GF-D8 (cell line): ENCODE results near the gene MS4A18.
"Not testable (repeated sequence)": the region's sequence is repeated elsewhere in the genome, so short reads cannot be mapped to it uniquely, and the experiment has no call there.

Source experiments
- DNase-seq: peaks from one replicate; lab custom pipeline; 2025; lab: John Stamatoyannopoulos, UW

The MS4A18 gene

DNA sequence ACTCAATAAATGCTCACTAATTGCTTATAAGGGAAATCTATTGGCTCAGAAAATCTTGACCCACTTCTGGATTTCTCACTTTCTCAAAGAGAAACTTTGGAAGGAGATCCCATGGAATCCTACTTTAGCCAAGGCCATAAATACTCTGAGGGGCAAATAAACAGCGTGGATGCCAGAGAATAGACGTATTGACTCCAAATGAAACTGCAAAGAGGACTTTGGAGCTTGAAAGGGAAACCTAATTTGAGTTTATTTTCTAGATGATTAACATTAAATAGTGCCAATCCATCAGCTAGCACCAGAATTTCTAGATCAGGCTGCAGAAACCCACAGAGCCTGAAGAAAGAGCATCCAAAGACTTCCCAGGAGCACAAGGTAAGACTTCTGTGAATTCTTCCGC lies at the start of gene MS4A18:
Gene MS4A18 (plus strand): TSS at position 301 of the 400 bp plus-strand sequence.
- no peak for DNase-seq

DNA sequence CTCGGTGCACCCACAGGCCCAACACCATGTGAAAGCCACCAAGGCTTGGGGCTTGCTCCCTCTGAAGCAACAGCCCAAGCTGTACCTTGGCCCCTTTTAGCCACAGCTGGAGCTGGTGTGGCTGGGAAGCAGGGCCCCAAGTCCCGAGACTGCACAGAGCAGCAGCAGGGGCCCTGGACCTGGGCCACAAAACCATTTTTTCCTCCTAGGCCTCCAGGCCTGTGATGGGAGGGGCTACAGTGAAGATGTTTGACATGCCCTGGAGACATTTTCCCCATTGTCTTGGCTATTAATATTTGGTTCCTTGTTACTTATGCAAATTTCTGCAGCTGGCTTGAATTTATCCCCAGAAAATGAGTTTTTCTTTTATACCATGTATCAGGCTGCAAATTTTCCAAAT lies 46.3 kb upstream of the MS4A18 start:
- DNase-seq: not testable (repeated sequence)

DNA sequence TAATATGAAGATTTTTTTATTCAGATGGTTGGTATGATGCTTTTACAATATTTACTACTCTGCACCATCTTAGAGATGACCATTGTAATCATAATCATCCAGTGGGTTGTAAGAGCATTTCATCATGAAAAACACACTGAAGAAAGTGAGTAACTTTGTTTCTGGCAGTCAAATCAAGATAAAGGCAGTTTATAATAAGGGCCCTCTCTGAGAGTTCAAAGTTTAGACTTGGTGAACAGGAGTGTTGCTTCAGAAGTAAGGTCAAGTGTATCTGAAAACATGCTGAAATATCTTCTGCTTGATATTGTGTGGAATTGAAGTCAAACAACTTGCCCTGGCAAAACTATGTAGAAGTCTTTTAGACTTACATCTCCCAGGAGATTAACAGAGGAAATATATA lies 44.6 kb upstream of the MS4A18 start:
- DNase-seq: no peak

DNA sequence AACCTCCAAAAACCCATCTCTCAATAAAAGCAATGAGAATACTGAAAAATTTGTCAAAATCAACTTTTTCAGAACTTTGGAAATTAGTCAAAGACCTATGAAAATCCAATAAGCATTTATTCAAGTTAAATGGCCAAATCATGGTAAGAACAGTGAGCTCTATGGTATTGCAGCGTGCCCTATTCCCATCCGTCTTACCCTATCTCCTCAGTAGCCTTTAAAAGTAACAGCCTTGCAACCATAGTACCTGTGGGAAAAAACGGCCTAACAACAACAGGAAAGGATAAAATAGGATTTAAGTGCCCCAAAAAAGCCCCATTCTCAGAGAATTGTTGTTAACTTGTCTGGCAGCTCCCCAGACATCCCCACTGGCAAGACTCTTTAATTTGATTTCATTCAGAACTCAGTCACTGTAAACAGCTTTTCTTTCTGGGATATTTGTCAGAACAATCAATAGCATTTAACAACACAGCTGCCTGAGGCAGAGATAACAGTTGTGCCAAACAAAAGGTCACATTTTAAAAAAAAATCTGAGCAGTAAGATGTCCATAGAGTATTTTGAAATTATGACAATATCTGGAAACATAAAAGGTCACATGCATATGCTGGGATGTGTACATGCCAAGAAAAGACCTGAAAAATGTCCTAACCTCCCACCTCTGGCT lies 43.9 kb upstream of the MS4A18 start:
- DNase-seq: no peak

DNA sequence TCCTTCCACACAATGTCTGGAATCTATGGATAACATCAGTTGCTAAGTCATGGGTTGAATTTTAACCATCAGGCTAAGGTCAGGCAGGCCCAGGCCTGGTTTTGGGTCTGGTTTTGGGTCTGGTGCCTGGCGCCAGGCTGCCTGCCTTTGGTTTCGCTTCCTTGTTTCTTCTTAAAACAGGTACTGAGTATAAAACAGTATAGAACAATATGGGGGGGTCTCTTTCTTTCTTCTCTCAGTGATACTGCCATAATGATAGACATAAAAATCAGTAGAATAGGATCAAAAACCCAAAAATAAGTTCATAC lies 40.0 kb upstream of the MS4A18 start:
- not testable (repeated sequence) for DNase-seq

DNA sequence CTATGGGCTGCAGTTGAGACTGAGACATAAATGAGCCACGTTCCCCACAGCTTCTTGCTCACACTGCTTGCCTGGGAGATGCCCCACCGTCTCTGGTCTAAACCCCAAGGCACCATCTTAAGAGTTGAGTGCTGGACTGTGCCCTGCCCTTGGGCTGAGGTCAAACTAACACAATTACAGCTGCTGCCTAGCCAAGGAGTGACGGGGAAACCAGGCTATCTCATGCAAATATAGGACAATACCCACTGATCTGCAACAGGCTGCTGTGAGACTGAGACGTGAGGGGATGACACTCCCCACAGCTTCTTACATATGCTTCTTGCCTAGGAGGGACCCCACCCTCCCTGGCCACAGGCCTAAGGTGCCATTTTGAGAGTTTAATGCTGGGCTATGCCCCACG lies 32.9 kb upstream of the MS4A18 start:
- DNase-seq: no peak

DNA sequence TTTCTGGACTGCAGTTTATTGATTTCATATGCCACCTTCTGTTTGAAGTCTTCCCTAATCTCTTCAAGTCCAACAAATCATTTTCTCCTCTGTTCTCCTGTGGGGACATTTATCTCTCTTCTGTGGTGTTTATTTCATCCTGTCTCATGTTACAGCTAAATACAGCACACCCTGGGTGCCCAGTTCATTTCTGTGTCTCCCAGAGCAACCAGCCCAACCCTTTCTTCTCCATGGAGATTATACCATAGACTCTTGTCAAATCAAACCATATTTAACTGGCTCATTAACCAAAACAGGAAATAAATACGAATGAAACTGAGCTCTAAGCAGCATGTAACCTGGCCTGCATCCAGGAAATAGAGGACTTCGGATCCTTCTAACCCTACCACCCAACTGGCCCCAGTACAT lies 25.2 kb upstream of the MS4A18 start, which contains the start of gene MS4A8:
Gene MS4A8 (plus strand): TSS at position 329 of the 408 bp plus-strand sequence. CDS start 1,249 bp downstream, outside the sequence.
- no peak for DNase-seq

DNA sequence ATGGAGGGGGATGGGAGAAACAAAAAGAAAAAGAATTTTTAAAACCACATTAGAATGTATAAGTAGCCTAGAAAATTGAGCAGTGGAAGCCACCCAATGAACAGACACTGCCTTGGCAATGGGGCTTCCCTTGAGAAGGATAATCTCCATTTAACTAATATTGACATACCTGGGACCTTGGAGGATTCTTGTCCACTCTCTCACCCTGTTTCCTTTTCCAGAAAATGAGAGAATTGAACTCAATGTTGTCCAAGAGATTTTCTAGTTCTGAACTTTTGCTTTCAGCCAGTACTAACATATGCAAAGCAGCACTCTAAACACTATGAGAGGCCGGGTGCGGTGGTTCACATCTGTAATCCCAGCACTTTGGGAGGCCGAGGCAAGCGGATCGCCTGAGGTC lies 24.6 kb upstream of the MS4A18 start:
- no peak for DNase-seq

DNA sequence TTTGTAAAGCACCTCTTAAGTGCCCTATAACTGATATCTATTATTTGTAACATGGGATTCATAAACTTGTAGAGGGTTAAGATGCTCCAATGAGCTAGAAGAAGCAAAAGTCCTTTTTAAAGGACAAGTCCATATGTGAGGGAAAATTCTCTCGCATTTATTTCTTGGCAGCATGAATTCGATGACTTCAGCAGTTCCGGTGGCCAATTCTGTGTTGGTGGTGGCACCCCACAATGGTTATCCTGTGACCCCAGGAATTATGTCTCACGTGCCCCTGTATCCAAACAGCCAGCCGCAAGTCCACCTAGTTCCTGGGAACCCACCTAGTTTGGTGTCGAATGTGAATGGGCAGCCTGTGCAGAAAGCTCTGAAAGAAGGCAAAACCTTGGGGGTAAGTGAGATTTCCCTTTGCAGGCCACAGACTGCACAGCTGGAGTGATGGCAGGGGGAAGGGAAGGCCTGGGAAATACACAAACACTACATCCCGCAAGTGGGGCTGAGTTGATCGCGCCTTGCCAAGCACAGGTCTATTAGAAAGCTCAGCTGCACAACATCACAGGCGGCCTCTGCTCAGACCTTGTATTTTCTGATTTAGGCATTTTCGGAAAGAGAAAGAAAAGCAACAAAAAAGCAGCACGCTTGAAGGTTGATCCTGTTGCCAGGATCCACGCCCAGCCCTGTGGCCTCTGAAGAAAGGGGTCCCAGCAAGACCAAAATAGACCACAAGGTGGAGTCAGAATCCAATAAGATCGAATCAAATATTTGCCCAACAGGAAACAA lies 23.6 kb upstream of the MS4A18 start:
- no peak for DNase-seq

DNA sequence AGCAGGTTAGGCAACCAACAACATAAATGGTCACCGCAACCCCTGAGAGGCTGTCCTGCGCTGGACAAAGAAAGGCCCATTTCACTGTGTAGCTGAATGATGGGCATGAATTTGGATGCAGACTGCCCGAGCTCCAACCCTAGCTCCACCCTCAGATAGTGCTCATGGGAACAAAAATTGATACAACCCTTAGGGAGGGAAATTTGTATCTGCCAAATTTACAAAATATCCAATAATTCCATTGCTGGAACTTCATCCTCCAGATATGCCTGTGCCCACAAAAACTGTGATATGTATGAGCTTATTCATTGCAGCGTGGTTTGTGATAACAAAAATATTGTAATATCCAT lies 23.1 kb upstream of the MS4A18 start:
- DNase-seq: no peak

DNA sequence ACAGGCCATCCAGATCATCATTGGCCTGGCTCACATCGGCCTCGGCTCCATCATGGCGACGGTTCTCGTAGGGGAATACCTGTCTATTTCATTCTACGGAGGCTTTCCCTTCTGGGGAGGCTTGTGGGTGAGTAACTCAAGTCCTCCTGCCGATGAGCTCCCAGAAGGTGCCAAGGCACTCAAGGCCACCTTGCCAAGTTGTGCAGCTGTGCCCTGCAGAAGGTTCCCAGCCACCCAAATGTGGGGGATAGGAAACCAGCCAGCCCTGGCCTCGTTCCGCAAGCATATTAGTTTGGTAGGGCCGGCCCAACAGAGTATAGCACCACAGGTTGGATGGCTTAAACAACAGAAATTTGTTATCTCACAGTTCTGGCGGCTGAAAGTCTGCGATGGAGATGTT lies 21.1 kb upstream of the MS4A18 start:
- no peak for DNase-seq

DNA sequence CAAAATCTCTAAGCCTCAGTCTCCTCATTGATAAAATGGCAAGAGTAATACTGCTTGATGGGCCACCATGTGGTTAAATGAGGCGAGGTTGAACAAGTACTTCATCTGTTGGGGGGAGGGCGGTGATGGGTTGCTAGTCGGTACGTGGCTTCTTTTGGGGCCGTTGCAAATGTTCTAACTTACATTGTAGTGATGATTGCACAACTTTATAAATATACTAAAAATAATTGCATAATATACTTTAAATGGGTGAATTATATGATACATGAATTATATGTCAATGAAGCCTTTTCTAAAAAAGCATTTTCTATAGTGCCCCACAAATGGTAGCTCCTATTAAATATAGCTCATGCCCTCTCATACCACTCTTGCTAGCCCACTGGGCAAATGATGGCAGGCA lies 18.6 kb upstream of the MS4A18 start:
- no peak for DNase-seq

DNA sequence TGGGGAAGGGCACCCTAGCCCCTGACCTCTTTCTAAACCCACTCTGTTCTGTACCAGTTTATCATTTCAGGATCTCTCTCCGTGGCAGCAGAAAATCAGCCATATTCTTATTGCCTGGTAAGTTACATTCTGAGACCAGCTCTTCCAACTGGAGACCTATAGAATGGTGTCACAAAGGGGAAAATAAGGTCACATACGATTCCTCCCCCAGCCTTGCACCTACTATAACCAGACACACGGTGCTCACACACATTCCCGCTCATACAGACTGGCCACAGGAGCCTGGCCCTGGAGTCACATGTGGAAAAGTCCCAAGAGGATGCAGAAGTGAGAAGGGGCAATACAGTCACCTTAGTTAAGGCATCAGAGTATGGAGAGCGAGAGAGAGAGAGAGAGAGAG lies 17.6 kb upstream of the MS4A18 start:
- no peak for DNase-seq

DNA sequence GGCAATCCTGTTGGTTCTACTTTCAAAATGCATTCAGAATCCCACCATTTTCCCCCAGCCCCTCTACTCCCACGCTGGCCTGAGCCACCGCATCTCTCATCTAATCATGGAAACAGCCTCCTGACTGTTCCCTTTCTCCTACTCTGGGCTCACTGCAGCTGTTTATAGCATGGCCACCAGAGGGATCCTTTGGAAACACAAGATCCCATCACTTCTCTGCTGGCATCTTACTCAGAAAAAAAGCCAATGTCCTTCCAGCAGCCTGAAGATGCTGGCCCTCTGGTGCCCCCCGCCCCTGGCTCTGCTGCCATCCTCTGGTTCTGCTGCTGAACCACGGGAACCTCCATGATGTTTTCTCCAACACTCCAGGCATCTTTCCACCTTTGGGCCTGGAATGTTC lies 14.0 kb upstream of the MS4A18 start:
- no peak for DNase-seq

DNA sequence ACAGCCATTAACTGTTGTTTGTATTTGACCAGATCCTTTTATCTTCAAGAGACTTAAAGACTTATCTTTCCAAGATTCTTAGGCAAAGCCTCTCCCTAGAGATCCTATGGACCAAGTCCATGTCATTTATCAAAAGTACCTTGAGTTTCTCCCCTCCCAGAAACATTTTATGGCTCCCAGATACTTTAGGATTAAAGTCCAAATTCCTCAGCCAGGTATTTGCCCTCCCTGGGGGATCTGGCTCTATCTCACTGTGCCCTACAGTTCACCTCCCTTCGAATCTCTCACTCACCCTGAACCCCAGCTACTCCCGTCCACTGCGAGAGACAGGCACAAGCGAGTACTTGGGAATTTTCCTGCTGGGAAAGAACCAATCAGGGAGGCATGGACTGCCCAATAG lies 13.2 kb upstream of the MS4A18 start:
- DNase-seq: no peak

DNA sequence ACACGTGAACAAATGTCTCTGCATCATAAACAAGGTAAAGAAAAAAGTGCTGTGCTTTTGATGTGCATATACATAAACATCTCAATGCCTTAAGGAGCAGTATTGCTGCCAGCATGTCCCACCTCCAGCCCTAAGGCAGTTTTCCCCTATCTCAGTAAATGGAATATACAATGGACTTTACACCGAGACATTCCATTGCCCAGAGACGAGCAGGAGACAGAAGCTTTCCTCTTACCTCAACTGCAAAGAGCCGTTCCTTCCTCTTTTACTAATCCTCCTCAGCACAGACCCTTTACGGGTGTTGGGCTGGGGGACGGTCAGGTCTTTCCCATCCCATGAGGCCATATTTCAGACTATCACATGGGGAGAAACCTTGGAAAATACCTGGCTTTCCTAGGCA lies 11.1 kb upstream of the MS4A18 start:
- DNase-seq: not testable (repeated sequence)

DNA sequence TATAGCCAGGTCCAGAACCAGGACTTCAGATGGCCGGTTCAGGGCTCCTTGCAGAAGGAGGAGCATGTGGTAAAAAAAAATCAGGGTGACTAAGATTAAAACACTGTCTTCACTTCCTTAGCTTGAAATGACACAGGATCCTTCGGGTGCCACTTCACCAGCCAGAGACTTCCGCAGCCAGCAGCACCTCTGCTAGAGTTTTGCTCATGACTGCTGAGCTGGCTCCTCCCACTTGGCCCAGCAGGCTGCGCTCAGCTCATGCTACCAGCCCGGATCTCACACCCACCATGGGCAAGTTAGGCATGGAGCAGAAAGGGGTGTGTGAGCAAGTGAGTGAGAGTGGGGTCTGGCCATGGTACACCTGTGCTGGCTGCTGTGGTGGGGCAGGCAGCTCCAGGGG lies 6.6 kb upstream of the MS4A18 start:
- no peak for DNase-seq

DNA sequence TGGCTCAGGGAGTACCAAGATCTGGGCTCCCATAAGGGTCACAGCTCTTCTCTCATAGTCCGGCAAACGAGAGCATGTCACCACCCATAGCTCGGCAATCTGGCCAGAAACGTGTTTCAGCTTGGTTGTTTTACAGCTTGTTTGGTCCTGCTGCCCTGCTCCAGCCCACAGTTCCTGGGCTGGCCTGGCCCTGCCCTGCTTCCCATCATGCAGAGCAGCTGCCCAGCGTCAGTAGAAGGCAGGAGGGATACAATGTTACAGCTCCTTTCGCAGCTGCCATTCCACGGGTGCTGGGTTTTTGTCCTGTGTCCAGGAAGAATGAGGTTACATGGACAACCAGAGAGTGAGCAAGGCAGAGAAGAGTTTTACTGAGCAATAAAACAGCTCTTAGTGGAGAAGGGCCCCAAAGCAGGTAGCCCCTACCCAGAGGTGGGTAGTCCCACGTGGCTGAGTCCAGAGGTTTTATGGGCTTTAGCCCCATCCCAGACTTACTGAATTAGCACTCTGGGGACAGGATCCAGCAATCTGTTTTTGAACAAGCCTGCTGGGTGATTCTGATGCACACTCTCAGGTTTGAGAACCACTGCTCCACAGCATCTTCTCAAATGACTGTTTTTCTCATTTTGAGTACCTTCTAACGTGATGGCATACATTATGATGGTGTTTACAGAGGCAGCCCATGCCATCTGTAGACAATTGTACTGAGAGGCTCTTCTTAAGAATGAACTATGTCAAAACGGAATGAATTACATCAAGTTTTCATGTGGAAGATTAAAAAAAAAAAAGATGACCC lies 5.8 kb upstream of the MS4A18 start:
- no peak for DNase-seq

DNA sequence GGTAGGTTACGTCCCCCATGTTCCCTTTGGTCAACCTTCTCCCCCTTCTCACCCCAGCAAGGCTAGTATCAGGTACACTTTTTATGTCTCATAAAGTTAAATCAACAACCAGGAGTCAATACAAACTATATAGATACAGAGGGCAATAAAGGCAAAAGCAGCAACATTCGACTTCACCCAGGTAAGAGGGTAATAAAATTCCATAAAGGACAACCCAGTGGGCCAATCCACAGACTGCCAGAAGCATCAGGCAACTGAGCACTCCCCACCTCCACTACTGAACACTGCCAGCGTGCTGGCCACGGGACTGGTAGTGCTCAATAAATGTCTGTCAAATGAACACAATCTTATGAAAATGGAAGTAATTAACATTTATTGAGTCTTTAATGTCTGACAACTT lies 5.1 kb upstream of the MS4A18 start:
- DNase-seq: no peak

DNA sequence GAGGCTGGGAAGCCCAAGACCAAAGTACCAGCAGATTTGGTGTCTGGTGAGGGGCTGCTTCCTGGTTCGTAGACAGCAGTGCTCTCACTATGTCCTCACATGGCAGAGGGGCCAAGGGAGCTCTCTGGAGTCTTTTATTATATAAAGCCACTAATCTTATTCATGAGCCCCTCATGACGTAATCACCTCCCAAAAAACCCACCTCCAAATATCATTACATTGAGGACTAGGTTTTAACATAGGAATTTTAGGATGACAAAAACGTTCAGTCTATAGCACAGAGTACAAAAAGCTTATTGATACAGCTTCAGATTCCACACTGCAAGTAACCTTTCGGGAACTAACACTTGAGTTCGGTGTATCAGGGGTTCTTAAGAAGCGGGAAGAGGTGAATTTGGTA lies 4.1 kb upstream of the MS4A18 start:
- no peak for DNase-seq

DNA sequence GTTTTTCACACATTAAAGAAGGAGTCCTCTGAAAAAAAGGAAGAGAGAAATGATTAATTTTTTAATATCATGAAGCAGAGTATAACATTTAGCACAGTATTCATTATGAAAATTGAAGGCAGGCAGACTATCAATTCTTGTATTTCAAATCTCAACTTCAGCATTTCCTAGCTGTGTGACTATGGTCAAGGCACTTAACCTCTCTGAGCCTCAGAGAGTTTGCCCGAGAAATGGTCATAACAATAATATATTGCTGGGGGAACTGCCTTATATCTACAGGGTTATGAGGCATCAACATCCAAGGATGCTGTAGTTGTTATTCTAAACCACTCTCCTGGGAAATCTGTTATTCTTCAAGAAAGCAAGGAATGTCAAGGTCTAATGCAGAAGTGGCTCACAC lies 1.1 kb downstream of the MS4A18 start:
- no peak for DNase-seq

DNA sequence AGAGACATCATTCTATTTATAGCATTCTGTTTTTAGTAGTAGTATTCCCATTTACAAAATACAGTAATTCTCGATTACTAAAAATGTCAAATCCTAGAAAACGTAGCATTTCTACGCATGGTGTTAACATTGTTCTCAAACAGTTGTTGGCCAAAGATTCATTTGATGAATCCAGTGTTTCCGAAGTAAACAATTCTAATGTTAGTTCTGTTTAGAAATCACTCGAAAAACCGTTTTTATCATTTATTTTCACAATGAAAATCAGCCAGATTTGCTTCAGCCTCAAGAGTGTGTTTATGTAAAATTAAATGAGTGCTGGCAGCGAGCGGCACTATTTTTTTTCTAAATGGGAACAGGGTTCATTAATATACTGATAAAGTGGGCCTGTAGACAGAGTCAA lies 7.1 kb downstream of the MS4A18 start:
- no peak for DNase-seq

DNA sequence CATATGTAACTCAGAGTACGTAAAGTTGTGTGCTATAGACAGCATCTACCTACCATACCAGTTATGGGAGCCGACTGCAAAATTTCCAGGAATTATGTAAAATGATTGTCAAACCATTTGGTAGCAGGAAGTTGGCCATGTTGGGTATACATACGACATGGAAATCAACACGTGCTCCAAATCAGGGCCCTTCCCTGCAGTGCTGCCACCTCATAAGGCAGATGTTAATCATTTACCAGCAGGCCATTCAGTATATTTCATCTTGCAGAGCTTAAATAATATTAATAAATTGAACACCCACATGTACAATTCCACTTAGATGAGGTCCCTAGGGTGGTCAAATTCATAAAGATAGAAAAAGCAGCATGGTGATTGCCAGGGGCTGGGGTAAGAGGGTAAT lies 9.8 kb downstream of the MS4A18 start:
- DNase-seq: no peak
